Sigmoid colon (tissue), 7 donors: ENCODE measurements around the gene SHC1. TPM values are rescaled to one million over a fixed set of nuclear protein-coding genes. Genes with fewer than 3 reads are reported as not detected.

Experiments
- DNase-seq: peaks from one replicate; pipeline ENCODE4 v3.0.0-alpha.2; 2019
- H3K27ac ChIP-seq, 4 donors: fragments of 200-600 bp; sonication (generic); one replicate each; pipeline ENCODE4 v1.5.1; 2016 to 2019; ENCODE audit warnings: mild to moderate bottlenecking in 1 of 4
- H3K27me3 ChIP-seq, 3 donors: fragments of 200-600 bp; sonication (generic); one replicate each; pipeline ENCODE4 v1.5.1; 2019; ENCODE audit warnings: mild to moderate bottlenecking in 1 of 3
- H3K36me3 ChIP-seq, 4 donors: fragments of 200-600 bp; sonication (generic); one replicate each; pipeline ENCODE4 v1.5.1; 2016 to 2019
- H3K4me1 ChIP-seq, 4 donors: fragments of 200-600 bp; sonication (generic); one replicate each; pipeline ENCODE4 v1.5.1; 2017 to 2019
- H3K4me3 ChIP-seq, 4 donors: fragments of 200-600 bp; sonication (generic); one replicate each; pipeline ENCODE4 v1.5.1; 2017 to 2019; ENCODE audit warnings: mild to moderate bottlenecking in 2 of 4, moderate library complexity in 1 of 4
- H3K9me3 ChIP-seq, 4 donors: fragments of 200-600 bp in 3 of 4; sonication (generic) in 3 of 4; one replicate each; pipeline versions ENCODE4 v1.5.1 to v1.6.1; 2013 to 2019
- CTCF ChIP-seq, 4 experiments: fragments of 450-650 bp in 3 of 4; fragments of 200-600 bp in 1 of 4; IDR thresholded peaks; one replicate each; pipeline ENCODE4 v1.5.1; 2016 to 2019; ENCODE audit warnings: antibody characterized with exemption in 4 of 4, mild to moderate bottlenecking in 3 of 4, moderate library complexity in 2 of 4
- EP300 ChIP-seq, 4 donors: sonication (generic); formaldehyde crosslinking; IDR thresholded peaks; one replicate each; pipeline ENCODE4 v1.6.1; 2017; ENCODE audit warnings: antibody characterized with exemption in 4 of 4
- POLR2A ChIP-seq, 2 donors: fragments of 450-650 bp; IDR thresholded peaks; one replicate each; pipeline ENCODE4 v1.6.1; 2016; ENCODE audit warnings: antibody characterized with exemption in 2 of 2, mild to moderate bottlenecking in 2 of 2, moderate library complexity in 2 of 2
- POLR2AphosphoS5 ChIP-seq, 4 donors: sonication (generic); formaldehyde crosslinking; IDR thresholded peaks; one replicate each; pipeline ENCODE4 v1.6.1; 2017; ENCODE audit warnings: antibody characterized with exemption in 4 of 4
- WGBS, 2 donors: extraction: QIAGEN DNeasy Blood & Tissue Kit; methylation state at CpG; one replicate each; pipeline ENCODE4 v1.1.7; 2013; 5-methylcytosine and 5-hydroxymethylcytosine counted together
- intact Hi-C: fragments of 100-400 bp; cut with DNase I; formaldehyde crosslinking; loops from one replicate; pipeline ENCODE4 v1.15.1; 2023
- polyA plus RNA-seq, 3 donors: library from polyadenylated mRNA; stranded (reverse); fragments of 200-250 nt; gene quantifications; one replicate each; pipeline ENCODE4 v1.2.3, GENCODE V29; 2013
- total RNA-seq, 4 donors: library from RNA; depleted of rRNA; stranded (reverse); fragments of >200 nt; gene quantifications; one replicate each; pipeline ENCODE4 v1.1.0, GENCODE V29; 2016
- donor health status: healthy with polysubstance abuse.
- donor health status: Bipolar disorder and iron deficiency.
- donor health status: healthy.

The SHC1 gene
- total and polyA plus RNA-seq, 7 donors = 49.2 to 80.4 (median 62.6) TPM

- H3K4me1 ChIP-seq = peaks cover 0 to 60% (median 58%) of the 10 kb centered on the region in 4 donors
- intact Hi-C loops = loop anchor here (5.0 kb wide), 1 partner anchor 90 kb away; the partner anchor contains the start of gene EFNA4
These were observed 2.2 kb upstream of the SHC1 start for GRCh38 chr1:154972517-154973343.

GRCh38 chr1:154972213-154972516, 1.6 kb upstream of the SHC1 start:
- H3K4me1 ChIP-seq = peaks cover 0 to 60% (median 58%) of the 10 kb centered on the region in 4 donors
- H3K27ac ChIP-seq = peak overlapping the region; percentile 95 to 98 (median 96)
- H3K4me3 ChIP-seq = no peak overlapping the region
- DNase-seq = no peak
- TF ChIP-seq CTCF (IDR thresholded peaks at IDR 0.05) = no peak
- TF ChIP-seq EP300 (IDR thresholded peaks at IDR 0.05) = no peak
- no peak for TF ChIP-seq POLR2AphosphoS5 (IDR thresholded peaks at IDR 0.05)
- no peak for TF ChIP-seq POLR2A (IDR thresholded peaks at IDR 0.05)
- 62 to 66% methylated on average over 3 of the region's 3 CpGs for WGBS, 2 donors
- H3K36me3 ChIP-seq = peaks cover 2 to 15% (median 13%) of the 10 kb centered on the region in 4 donors
- intact Hi-C loops = loop anchor here (5.0 kb wide), 1 partner anchor 90 kb away; the partner anchor contains the start of gene EFNA4
- no peaks in the 10 kb centered on the region for H3K27me3 ChIP-seq
- no peaks in the 10 kb centered on the region for H3K9me3 ChIP-seq

More at GRCh38 chr1:154972517-154973343, 2.2 kb upstream of the SHC1 start:
- peak overlapping the region; percentile 95 to 98 (median 96) for H3K27ac ChIP-seq
- DNase-seq = peak; percentile 78
- peak overlapping the region in 3 of 4 donors; percentile 69 to 77 (median 72) for H3K4me3 ChIP-seq
- peaks cover 0 to 9% (median 8%) of the 10 kb centered on the region in 4 donors for H3K36me3 ChIP-seq
- no peaks in the 10 kb centered on the region for H3K27me3 ChIP-seq
- TF ChIP-seq EP300 (IDR thresholded peaks at IDR 0.05) (peak in 2 of 4 donors; percentile 40 to 57), POLR2A (IDR thresholded peaks at IDR 0.05) (no peak), CTCF (IDR thresholded peaks at IDR 0.05) (no peak), POLR2AphosphoS5 (IDR thresholded peaks at IDR 0.05) (peak; percentile 26 to 69 (median 40))
- WGBS, 2 donors = 11 to 46% methylated on average over 18 of the region's 18 CpGs
- no peaks in the 10 kb centered on the region for H3K9me3 ChIP-seq

GRCh38 chr1:154971341-154971998, 923 bp upstream of the SHC1 start:
- Histone ChIP-seq H3K27ac (peak overlapping the region; percentile 95 to 98 (median 96)), H3K4me1 (peaks cover 0 to 60% (median 57%) of the 10 kb centered on the region in 4 donors), H3K9me3 (no peaks in the 10 kb centered on the region), H3K36me3 (peaks cover 9 to 21% (median 17%) of the 10 kb centered on the region in 4 donors), H3K4me3 (peak overlapping the region in 3 of 4 donors; percentile 42 to 50 (median 48)), H3K27me3 (no peaks in the 10 kb centered on the region)
- intact Hi-C loops = loop anchor here (5.0 kb wide), 1 partner anchor 91 kb away; the partner anchor contains the start of gene EFNA4
- WGBS, 2 donors = 54 to 80% methylated on average over 10 of the region's 10 CpGs
- TF ChIP-seq EP300 (IDR thresholded peaks at IDR 0.05) (no peak), POLR2AphosphoS5 (IDR thresholded peaks at IDR 0.05) (no peak), POLR2A (IDR thresholded peaks at IDR 0.05) (no peak), CTCF (IDR thresholded peaks at IDR 0.05) (no peak)
- peak; percentile 85 for DNase-seq

- TF ChIP-seq CTCF (IDR thresholded peaks at IDR 0.05) (no peak), EP300 (IDR thresholded peaks at IDR 0.05) (no peak), POLR2AphosphoS5 (IDR thresholded peaks at IDR 0.05) (no peak), POLR2A (IDR thresholded peaks at IDR 0.05) (no peak)
- DNase-seq = no peak
- peaks cover 0 to 56% (median 51%) of the 10 kb centered on the region in 4 donors for H3K4me1 ChIP-seq
- no peaks in the 10 kb centered on the region for H3K27me3 ChIP-seq
- intact Hi-C loops = loop anchor here (5.0 kb wide), 1 partner anchor 92 kb away; the partner anchor contains the start of gene EFNA4
- peak overlapping the region; percentile 95 to 98 (median 96) for H3K27ac ChIP-seq
- peaks cover 19 to 36% (median 27%) of the 10 kb centered on the region in 4 donors for H3K36me3 ChIP-seq
- no peaks in the 10 kb centered on the region for H3K9me3 ChIP-seq
- WGBS, 2 donors = 56 to 70% methylated on average over 22 of the region's 22 CpGs
- H3K4me3 ChIP-seq = peak overlapping the region; percentile 36 to 50 (median 45)
These were observed 591 bp downstream of the SHC1 start for GRCh38 chr1:154969860-154970452.
